Measurements from ENCODE around the gene SF3B5.

SF3B5 gene

GRCh38 chr6:144119376-144119775 is 24.0 kb upstream of the SF3B5 start:
- Histone ChIP-seq H3K36me3 (ENCODE audit: insufficient read depth) (no peaks in the 10 kb centered on the region), H3K27ac (no peak overlapping the region), H2AFZ (ENCODE audit: low read depth) (no peak overlapping the region), H3K4me3 (IDR thresholded peaks at IDR 0.05; ENCODE audit: insufficient read depth, low read depth, low read length) (no peak overlapping the region), H3K4me1 (ENCODE audit: low read depth, poor library complexity, severe bottlenecking) (no peaks in the 10 kb centered on the region), H4K20me1 (ENCODE audit: insufficient read depth) (no peaks in the 10 kb centered on the region), H3K79me2 (ENCODE audit: insufficient read depth, low read depth) (no peaks in the 10 kb centered on the region), H3K9ac (no peak overlapping the region), H3K4me2 (no peak overlapping the region), H3K27me3 (ENCODE audit: insufficient read depth, low read depth) (no peaks in the 10 kb centered on the region)
- TF ChIP-seq CTCF (conservative IDR thresholded peaks at IDR 0.05; ENCODE audit: low read depth, low read length) = no peak

- Histone ChIP-seq H3K79me2 (ENCODE audit: insufficient read depth, low read depth) (no peaks in the 10 kb centered on the region), H3K27ac (no peak overlapping the region), H3K4me3 (IDR thresholded peaks at IDR 0.05; ENCODE audit: insufficient read depth, low read depth, low read length) (no peak overlapping the region), H3K36me3 (ENCODE audit: insufficient read depth) (no peaks in the 10 kb centered on the region), H3K4me2 (no peak overlapping the region), H3K27me3 (ENCODE audit: insufficient read depth, low read depth) (no peaks in the 10 kb centered on the region), H2AFZ (ENCODE audit: low read depth) (no peak overlapping the region), H3K4me1 (ENCODE audit: low read depth, poor library complexity, severe bottlenecking) (no peaks in the 10 kb centered on the region), H3K9ac (no peak overlapping the region), H4K20me1 (ENCODE audit: insufficient read depth) (no peaks in the 10 kb centered on the region)
- no peak for TF ChIP-seq CTCF (conservative IDR thresholded peaks at IDR 0.05; ENCODE audit: low read depth, low read length)
Observed at GRCh38 chr6:144115219-144115618, 19.8 kb upstream of the SF3B5 start.

GRCh38 chr6:144113366-144113765 is 18.0 kb upstream of the SF3B5 start:
- Histone ChIP-seq H2AFZ (ENCODE audit: low read depth) (no peak overlapping the region), H3K4me2 (no peak overlapping the region), H4K20me1 (ENCODE audit: insufficient read depth) (no peaks in the 10 kb centered on the region), H3K9ac (no peak overlapping the region), H3K79me2 (ENCODE audit: insufficient read depth, low read depth) (no peaks in the 10 kb centered on the region), H3K27ac (no peak overlapping the region), H3K4me1 (ENCODE audit: low read depth, poor library complexity, severe bottlenecking) (no peaks in the 10 kb centered on the region), H3K4me3 (IDR thresholded peaks at IDR 0.05; ENCODE audit: insufficient read depth, low read depth, low read length) (no peak overlapping the region), H3K27me3 (ENCODE audit: insufficient read depth, low read depth) (no peaks in the 10 kb centered on the region), H3K36me3 (ENCODE audit: insufficient read depth) (no peaks in the 10 kb centered on the region)
- TF ChIP-seq CTCF (conservative IDR thresholded peaks at IDR 0.05; ENCODE audit: low read depth, low read length) = no peak

- TF ChIP-seq CTCF (conservative IDR thresholded peaks at IDR 0.05; ENCODE audit: low read depth, low read length) = no peak
- no peak overlapping the region for H2AFZ ChIP-seq (ENCODE audit: low read depth)
Observed at GRCh38 chr6:144110210-144110609, 14.8 kb upstream of the SF3B5 start.

More at GRCh38 chr6:144110210-144110609, 14.8 kb upstream of the SF3B5 start:
- Histone ChIP-seq H3K4me2 (no peak overlapping the region), H4K20me1 (ENCODE audit: insufficient read depth) (no peaks in the 10 kb centered on the region), H3K27me3 (ENCODE audit: insufficient read depth, low read depth) (no peaks in the 10 kb centered on the region), H3K4me3 (IDR thresholded peaks at IDR 0.05; ENCODE audit: insufficient read depth, low read depth, low read length) (no peak overlapping the region), H3K27ac (no peak overlapping the region), H3K9ac (no peak overlapping the region), H3K4me1 (ENCODE audit: low read depth, poor library complexity, severe bottlenecking) (no peaks in the 10 kb centered on the region), H3K79me2 (ENCODE audit: insufficient read depth, low read depth) (no peaks in the 10 kb centered on the region), H3K36me3 (ENCODE audit: insufficient read depth) (no peaks in the 10 kb centered on the region)
